GDM1 (cell line): Measurements from ENCODE around the gene RNF180.

Experiments
- DNase-seq: peaks from one replicate; lab custom pipeline; 2025; lab: John Stamatoyannopoulos, UW

RNF180 gene, protein sequence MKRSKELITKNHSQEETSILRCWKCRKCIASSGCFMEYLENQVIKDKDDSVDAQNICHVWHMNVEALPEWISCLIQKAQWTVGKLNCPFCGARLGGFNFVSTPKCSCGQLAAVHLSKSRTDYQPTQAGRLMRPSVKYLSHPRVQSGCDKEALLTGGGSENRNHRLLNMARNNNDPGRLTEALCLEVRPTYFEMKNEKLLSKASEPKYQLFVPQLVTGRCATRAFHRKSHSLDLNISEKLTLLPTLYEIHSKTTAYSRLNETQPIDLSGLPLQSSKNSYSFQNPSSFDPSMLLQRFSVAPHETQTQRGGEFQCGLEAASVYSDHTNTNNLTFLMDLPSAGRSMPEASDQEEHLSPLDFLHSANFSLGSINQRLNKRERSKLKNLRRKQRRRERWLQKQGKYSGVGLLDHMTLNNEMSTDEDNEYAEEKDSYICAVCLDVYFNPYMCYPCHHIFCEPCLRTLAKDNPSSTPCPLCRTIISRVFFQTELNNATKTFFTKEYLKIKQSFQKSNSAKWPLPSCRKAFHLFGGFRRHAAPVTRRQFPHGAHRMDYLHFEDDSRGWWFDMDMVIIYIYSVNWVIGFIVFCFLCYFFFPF

DNA sequence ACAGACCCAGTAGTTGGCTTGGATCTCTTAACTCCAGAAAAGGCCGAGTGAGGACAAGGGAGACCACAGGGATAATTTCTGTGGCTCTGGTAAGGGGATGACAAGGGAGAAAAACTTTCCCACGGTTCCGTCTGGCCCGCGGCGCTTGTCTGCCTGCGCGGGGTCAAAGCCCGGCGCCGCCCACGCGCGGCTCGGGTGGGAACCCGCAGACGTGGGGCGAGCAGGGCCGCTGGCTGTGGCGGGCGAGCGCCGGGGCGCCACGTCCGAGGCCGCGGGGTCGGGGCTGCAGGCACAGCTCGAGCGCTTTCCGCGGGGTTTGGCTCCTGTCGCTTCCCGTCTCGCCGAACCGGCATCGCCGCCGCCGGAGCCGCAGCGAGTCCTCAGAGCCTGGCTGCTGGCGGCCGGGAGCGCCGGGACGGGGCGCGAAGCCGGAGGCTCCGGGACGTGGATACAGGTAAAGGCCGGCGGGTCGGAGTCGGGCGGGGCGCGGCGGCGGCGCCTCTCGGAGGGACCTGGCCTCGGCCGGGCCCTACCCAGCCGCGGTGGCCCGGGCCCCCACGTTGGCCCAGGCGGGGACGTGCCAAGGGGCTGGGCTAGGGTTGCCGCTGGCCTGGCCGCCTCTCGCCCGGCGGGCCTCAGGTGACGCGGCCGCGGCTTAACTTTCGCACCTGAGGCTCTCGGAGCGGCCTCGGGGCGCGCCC lies at the start of gene RNF180:
TSS of gene RNF180 (plus strand) at position 344 of the 701 bp plus-strand sequence. CDS start 34,965 bp downstream, outside the sequence.
- no peak for DNase-seq

DNA sequence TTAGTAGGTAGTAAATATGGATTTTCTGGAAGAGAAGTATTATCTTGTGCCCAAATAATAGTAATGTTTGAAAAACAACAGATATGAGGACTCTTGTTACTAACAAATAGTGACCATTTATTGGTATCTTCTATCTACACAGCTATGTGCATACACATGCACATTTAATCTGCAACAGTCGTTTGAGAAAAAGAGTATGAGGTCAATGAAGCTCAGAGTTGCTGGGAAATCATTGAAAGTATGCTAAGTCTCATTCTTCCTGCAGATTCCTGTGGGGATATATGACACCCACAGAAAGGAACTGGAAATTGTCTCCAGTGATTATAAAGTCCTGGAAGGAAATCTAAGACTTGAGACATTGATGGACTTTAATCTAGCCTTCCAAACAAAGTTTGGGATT lies 40.1 kb upstream of the RNF180 start:
- DNase-seq, result no peak

DNA sequence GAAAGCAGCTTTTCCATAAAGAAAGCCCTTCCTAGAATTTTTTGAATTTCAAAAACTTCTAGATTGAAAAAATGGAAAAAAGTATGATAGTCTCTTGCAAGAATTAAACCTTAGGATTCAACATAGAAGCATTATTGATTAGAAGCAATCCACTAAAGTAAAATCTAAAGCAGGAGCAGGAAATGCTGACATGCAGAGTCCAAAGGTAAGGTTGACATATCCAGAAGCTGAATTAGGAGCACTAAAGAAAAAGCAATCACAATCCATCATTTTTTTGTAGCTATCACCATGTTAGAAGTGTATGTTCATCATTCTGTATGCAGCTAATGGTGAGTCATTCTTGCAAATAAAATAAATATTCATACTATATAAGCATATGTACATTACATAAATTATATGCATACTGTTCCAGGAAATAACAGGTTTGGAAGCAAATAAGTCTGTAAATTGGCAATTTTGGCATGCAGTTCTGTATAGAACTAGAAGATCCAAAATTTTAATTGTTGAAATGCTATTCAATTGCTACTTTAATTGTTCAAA lies 39.4 kb upstream of the RNF180 start:
- no peak for DNase-seq

DNA sequence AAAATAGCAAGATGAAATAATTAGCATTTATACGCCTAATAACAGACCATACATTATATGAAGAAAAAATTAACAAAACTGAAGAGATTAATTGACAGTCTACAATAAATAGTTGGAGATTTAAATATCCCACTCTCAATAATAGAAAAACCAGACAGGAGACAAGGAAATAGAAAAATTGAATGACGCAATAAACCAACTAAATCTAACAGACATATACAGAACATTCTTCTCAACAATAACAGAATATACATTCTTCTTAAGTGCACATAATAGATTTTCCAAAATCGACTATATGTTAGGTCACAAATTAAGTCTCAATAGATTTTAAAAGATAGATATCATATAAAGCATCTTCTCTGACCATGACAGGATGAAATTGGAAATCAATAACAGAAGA lies 25.6 kb upstream of the RNF180 start:
- DNase-seq, result no peak

DNA sequence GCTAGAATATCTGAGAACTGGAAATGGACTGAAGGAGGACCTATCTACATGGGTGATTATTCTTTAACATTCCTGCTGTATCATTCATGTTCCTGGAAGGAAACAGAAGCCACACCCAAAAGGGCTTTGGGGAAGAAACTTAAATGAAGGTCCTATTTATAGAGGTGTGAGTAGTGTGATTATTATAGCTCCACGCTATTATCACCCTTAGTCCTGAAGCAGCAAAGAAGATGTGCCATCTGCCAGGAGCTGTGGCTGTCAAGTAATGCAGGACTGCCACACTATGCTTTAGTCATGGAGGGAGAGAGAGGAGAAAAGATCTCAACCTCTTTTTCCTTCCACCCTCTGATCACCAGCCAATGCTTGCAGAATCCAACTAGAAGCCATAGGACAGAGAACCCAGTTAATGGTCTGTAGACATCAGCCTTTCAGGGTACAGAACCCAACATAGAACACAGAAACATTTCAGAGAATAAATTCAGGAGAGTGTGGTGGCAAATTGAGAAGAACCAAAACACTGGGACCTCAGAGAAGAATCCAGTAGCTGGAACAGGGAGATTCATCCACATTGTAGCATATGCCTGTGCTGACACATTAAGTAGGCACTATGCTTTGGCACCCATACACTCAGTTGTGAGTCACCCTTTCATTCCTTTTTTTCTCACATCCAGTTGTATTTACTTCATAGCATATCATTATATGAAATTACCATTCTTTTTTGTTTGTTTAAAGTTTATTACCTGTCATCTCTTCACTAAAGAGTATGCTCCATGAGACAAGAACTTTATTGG lies 21.0 kb upstream of the RNF180 start:
- DNase-seq, result no peak

DNA sequence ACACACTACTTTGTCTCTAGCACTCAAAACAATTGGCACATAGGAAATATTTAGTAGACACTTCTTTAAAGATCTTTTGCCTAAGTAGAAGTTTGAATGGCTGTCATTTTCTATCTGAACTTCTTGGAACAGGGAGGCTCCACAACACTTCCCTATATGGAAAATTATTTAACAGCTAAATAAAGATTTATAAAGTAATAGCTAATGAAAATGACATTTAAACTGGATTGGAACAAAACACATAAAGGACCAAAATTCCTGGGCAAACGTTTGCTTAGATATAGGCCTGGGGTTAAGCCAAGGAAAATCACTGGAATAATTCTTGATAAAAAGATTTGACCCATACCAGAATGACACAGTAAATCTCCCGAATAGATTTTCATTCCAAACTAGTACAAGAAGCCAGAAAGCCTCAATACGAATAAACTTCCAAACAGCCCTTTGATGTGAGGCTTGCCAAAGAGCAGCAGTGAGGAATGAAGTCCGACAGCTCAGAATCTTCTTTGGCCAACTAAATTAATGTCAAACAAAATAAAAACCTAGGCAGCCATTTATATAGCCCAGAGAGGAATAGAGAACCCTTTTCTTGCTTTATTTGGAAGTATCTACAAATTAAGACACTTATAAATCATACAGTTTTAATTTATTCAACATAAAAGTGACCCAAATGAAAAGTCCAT lies 20.3 kb upstream of the RNF180 start:
- no peak for DNase-seq

DNA sequence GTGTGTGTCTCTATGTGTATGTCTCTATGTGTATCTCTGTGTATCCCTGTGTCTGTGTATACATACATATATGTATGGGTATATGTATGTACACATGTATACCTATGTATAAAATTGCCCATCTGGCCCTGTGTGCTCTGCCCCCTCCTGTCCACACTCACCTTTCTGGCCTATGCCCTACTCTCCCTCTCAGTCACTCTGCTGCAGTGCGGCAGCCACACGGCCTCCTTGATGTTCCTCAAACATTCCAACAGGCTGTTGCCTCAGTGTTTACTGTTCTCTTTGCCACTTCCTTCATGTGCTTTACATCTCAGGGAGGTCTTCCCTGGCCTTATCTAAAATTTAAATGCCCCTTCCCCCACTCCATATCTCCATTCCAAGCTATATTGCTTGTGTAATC lies 18.3 kb upstream of the RNF180 start:
- DNase-seq, result no peak

DNA sequence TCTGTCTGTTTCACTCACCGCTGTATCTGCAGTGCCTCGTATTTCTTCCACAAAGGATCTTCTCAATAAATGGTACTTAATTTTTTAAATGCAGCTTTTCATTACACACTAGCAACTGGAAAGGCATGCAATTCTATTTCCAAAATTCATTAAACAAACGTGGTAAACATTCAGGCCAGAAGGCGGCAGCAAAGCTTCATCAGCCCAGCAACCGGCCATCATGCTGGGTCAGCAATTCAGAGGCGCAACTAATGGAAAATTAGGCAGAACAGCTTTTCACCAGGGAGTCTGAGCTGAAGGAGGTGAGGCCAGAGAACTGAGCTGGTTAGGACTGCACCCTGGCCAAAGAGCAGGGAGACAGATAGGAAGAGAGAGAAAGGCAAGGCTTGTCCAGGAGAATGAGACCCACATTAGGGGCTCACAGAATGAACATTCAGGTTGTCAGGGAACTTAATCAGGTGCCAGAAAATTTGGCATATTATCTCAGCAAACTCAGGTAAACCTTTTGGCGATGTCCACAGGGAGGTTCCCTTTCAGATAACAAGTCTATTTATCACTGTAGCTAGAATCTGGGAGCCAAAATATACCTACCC lies 17.7 kb upstream of the RNF180 start:
- no peak for DNase-seq

DNA sequence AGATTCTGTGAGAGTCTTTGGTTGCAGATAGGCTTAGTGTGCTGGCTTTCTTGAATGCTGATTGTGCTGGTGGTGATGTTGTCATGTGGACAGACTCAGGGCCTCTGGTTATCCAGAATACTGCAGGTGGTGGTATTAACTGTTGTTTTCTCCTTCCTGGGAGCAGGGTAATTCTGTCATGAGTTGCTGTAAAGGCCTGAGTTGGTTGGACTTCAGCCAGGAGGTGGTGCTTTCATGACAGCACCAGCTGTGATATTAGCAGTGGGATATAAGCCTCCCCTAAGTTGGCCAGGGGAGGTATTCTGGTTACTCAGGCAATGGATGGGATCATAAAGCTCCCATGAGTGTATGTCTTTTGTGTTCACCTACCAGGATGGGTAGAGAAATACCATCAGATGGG lies 16.4 kb upstream of the RNF180 start:
- DNase-seq, result no peak

DNA sequence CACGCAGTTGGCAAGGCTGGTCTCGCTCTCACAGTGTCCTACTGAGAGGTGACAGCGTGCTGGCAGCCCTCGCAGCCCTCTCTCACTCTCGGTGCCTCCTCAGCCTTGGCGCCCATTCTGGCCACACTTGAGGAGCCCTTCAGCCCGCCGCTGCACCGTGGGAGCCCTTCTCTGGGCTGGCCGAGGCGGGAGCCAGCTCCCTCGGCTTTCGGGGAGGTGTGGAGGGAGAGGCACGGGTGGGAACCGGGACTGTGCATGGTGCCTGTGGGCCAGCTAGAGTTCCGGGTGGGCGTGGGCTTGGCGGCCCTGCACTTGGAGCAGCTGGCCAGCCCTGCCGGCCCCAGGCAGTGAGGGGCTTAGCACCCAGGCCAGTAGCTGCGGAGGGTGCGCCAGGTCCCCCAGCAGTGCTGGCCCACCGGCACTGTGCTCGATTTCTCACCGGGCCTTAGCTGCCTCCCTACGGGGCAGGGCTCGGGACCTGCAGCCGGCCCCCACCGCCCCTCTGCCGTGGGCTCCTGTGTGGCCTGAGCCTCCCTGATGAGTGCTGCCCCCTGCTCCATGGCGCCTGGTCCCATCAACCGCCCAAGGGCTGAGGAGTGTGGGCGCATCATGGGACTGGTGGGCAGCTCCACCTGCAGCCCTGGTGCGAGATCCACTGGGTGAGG lies 15.7 kb upstream of the RNF180 start:
- no peak for DNase-seq

DNA sequence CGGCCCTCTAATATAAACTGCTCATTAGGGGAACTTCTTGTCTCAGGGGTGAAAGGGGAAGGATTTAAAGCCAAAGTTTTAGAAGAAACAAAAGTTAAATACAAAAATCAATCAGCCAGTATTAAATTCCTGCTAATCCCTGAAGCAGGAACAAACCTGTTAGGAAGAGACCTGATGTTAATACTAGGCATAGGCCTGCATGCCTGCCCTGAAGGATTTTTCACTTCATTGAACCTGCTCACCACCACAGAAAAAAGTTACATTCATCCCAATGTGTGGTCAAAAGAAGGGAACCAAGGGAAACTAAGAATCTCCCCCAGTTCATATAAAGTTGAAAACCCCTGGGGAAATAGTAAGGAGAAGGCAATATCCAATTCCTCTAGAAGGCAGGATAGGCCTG lies 9.4 kb upstream of the RNF180 start:
- DNase-seq, result no peak

DNA sequence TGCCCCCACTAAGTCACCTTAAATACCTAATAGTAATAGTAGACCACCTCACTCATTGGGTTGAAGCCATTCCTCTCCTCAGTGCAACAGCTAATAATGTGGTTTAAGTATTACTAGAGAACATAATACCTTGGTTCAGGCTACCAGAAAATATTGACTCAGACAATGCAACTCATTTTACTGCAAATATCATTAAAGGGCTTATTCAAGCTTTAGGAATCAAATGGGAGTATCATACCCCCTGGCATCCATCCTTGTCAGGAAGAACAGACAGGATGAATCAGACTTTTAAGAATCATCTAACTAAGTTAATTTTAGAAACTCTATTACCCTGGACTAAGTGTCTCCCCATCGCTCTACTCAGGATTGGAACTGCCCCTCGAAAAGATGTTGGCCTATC lies 6.8 kb upstream of the RNF180 start:
- DNase-seq, result no peak

DNA sequence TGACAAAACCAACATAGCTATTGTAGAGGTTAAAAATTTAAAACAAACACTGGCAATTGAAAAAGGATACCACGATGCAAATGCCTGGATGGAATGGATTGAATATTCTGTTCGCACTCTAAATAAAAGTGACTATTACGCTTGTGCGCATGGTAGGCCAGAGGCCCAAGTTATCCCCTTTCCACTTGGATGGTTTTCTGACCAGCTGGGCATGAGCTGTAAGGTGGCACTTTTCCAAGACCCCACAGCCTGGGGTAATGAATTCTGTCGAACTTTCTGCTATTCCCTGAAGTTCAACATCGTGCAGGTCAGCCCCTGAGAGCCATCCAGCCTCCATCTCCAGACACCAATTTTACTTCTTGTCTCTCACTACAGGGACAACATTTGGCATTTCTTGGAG lies 5.4 kb upstream of the RNF180 start:
- DNase-seq, result no peak

DNA sequence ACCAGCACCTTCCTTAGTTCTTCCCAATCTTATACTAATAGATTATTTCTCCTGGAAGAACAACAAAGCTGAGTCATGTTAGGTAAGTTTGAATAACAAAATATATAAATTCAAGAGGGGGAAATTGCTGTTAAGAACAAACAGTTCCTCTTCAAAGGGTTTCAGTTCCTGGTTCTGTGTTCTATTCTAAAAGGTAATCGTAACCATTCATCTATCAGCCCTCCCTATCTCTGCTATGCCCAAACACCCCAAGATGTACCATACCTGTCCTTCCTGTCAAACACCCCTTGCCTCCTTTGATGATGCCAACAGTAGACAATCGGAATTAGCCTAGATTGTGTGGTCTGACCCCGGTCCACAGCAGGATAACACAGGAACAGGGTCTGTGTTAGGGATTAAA lies 4.2 kb upstream of the RNF180 start:
- DNase-seq, result no peak

DNA sequence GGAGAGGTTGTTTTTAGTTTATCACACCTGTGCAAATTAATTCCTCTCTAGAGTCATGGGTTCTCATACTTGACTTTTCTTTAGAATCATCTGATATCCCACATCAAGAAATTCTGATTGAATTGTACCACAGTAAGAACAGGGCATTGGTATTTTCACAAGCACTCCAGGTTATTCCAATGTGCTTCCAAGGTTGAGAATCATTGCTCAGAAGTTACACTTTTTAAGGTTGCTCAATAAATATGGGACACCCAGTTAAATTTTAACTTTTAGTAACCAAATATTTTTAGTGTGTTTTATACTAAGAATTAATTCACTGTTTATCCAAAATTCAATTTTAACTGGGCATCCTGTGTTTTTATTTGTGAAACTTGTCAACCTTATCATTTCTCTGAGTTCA lies 2.5 kb upstream of the RNF180 start:
- no peak for DNase-seq

DNA sequence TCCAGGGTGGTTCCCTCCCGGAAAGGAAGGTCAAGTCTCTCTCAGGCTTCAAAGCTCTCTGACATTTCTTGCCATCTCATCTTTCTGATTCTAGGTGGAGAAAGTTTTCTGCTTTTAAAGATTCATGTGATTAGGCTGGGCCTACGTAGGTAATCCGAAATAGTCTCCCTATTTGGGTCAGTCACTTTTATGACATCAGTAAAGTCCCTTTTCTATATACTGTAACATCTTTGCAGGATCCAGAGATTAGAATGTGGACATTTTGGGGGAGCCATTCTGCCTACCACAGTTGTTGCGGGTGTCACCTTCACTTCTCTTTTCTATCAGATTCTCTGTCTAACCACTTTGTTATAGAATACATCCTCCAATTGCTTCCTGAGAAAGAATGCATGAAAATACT lies 1.9 kb upstream of the RNF180 start:
- DNase-seq, result no peak

DNA sequence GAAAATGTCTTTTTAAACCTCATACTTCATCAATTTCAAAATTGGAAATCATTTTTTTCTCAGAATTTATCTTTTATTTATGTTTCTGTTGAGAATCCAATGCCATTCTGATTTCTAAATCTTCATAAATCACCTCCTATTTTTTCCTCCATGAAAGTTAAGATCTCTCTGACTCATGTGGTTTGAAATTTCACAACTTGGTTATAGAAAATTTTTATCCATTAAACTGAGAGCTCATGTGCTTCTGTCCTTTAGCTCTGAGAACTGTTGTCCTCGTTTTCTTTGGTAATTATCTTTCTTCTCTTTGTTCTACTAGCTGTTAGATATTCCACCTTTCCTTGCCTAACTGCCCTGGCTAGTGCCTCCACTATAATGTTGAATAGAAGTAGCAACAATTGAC lies 1.5 kb upstream of the RNF180 start:
- DNase-seq, result no peak

DNA sequence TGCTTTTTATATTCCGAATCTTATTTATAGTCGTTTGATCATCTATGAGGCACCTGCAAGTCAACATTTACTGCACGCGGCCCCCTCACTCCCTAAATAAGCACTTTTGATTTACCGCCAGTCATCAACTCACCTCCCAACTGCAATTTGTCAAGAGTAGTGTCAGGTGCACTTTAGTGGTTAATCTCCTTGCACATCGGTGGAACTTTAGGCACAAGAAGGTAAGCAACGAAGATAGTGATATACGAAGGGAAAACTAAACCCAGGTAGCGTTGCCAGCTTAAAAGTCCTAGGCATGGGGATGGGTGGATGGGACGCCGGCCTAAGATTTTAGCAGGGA lies 513 bp upstream of the RNF180 start:
- no peak for DNase-seq

DNA sequence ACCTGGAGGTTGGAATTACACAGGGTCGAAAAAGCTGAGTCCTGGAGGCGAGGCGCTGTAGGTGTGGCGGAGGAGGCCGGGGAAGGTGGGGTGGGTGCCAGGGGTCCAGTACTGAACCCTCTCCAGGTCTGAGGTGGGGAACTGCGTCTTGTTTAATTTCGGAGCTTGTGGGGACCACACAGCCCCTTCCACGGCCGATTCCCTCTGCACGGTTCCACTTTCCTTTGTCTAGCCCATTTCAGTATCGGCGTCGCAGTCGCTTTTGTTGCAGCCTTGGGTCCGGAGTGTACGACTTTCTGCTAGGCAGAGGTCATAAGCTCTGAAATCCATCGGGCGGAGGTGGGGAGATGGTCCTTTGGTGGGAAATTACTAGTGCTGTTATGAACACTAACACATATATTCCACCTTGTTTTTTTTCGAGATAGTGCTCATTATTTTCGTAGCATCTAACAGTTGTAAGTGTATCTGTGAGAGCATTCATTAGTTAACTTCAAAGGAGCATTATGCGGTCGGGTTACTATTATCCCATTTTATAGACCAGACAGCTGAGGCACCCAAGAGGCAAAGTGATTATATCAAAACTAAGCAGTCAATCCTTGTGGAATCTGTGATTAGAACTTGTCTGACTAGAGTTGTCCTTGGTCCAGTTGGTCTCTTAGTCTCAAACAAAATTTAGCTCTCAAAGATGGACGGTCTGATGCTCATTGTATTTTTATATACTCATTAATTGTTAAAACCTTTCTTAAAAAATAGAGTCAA lies 737 bp downstream of the RNF180 start:
- no peak for DNase-seq

DNA sequence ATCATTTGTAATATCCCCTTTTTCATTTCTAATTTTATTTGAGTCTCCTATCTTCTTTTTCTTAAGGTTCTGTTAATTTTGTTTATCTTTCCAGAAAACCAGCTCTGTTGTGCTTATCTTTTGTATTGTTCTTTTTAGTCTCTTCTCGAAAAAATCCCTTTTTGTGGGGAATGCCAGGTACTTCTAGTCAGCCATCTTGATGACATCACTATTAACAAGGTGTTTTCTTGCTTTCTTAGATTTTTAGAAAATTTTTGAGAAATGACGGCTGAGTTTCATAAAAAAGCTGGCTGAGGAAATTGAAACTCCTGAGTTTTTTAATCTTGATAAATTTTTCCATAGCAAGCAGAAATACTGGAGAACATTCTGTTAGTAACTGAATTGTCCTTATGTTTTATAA lies 10.7 kb downstream of the RNF180 start:
- DNase-seq, result no peak
